HG03280 (cell line): Measurements from ENCODE around the gene CPNE1.

Source experiments
- ATAC-seq: cut with Tn5 transposase; IDR thresholded peaks from one replicate; pipeline ENCODE4 v1.9.1; 2021; ENCODE audit warnings: mild to moderate bottlenecking, moderate library complexity; ENCODE audit not compliant: unreplicated experiment

CPNE1 gene

DNA sequence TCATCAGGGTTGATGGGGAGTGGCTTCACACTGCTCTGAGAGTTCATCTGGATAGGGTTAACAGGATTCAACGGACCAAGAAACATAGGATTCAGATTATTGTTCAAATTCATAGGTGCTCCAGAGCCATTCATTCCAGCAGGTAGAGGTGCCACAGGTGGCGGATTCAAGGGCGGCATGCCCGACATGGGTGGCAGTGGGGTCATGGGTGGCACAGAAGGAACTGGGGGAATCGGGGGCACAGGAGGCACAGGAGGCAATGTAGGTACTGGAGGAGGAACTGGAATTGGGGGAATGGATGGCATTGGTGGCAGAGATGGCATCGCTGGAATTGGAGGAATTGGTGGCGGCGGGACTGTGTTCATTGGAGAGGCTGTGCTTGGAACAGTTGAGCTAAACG, 10.3 kb downstream of the CPNE1 start:
- ATAC-seq = no peak

DNA sequence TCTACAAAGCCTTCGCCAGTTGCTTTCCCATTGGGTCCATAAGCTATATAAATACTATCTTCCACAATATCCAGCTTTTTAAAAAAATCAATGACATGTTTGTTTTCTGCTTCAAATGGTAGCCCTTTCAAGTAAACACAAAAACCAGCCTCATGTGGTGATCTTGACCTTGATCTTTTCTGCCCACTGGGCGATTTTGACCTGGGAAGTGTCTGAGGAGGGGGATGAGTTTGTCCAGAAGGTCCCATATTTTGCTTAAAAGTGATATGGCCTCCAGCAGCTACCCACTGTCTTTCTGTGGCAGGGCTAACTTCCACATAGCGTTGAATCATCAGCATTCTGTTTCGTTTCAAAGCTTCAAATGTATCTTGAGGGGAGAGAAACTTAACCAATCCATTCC, 10.8 kb downstream of the CPNE1 start:
- ATAC-seq = no peak

DNA sequence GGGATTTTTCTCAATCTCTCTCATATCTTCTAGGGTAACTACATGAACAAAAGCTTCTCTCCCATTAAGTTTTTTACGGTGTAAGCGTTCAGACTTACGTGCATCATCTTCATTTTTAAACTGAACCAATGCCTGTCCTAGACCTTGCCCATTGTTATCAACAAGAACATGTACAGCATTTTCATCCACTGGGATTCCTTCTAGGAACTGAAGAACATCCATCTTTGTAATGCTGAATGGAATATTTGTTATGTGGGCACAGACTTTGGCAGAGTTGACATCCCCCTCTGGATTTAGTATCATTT, 11.3 kb downstream of the CPNE1 start:
- no peak for ATAC-seq

DNA sequence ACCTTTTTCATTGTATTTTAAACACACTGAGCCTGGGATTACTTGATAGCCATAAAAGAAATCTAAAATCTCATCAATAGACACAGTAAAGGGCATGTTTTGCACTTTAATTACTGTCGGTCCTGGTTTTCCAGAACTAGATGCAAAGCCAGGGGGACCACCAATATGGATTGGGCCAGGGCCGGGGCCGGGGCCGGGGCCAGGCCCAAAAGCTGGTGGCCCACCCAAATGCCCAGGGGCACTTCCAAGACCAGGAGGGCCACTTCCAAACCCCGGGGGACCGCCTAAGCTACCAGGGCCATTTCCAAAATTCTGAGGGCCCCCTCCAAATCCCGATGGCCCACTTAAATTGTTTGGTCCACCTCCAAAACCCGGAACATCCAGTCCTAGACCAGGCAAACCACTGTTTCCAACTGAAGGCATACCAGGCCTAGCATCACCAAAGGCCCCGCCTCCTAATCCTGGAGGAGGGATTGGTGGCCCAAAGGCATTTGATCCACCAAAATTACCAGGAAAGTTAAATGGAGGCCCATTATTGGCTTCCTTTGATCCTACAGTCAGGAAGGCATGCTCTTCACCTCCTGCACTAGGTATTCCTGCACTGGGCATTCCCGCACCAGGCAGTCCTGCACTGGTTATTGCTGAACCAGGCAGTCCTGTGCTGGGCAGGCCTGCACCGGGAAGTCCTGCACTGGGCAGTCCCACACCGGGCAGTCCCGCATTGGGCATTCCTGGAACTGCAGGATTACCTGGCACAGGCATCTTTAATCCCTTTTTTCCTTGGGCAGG, 11.9 kb downstream of the CPNE1 start:
- ATAC-seq = no peak

DNA sequence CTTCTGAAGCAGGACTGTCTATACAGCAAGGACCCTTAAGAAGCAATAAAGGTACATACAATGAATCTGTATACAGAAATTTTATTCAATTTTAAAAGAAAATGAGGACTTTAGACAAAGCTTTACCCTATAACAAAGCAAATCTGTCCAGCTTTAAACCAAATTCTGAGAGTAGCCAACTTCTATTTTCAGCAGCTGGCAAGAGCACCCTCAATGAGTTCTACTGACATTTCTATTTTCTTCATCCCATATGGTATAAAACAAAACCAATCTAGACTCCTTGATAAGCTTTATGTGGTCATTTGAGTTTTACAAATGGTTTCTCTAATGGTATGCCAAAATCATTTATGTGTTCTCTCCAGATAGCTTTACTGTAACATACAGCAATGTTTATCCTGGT, 12.7 kb downstream of the CPNE1 start:
- no peak for ATAC-seq

DNA sequence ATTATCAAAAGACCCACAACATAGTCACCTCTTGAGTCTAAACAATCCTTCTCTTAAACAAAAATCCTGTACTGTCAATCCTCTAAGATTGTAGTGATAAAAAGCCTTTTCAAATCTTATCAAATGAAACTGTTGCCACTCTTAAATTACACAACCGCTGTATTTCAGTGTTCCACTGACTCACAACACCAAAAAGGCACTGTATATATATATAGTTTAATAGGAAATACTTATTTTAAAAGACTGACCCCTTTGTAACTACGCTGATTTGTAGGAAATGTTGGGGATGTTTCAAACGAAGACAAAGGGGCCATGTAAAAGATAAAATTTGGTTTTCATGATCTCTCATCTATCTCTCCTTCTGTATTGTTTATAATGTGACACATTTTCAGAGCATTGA, 14.1 kb downstream of the CPNE1 start:
- ATAC-seq = no peak

DNA sequence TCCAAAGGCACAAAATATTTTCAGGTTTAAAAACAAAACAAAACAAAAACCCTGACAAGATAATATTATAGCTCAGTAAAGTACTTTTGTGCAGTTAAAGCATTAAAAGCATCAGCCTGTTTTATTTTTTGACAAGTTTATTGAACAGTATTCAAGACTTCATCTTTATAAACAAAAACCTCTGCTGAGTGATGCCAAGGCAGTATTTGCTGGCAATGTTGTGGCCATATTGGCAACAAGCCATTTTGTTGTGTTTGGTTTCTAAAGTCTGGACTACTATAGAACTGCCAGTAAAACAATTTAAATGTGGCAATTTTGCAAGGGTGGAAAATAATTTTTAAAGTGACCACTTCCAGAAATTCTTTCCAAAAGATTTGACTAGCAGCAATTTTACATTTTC, 15.9 kb downstream of the CPNE1 start:
- no peak for ATAC-seq

DNA sequence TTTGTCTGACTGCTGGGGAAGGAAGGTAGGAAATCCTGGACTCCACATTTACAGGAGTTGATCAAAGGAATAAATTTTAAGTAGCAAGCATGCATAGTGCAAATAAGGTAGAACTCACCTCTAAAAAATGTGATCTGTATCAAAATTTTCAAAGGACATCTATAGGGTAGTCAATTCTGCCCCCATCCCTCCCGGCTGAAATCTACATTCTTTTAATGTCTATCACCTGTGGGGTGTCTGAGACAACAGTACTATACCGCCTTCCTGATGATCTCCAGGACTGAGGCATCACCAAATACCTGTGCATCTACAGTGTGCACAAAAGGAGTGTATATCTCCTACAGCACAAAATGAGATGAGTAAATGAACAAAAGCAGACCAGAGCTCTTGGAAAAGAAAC, 19.9 kb downstream of the CPNE1 start:
- ATAC-seq = no peak

DNA sequence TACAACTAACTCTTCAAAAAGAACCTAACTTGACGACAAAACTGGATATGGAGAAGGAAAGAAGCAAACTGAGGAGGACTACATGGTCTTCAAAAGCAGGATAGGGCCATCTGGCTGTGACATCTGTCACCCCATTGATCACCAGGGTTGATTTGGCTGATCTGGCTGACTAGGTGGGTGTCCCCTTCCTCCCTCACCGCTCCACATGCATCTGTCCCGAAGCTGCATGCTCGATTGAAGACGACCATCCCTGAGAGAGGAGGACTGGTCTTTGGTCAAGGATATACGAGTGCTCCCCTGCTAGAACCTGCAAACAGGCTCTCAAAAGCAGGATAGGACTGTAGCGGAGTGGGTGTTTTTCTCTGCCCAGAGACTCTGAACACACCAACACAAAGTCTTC, 21.7 kb downstream of the CPNE1 start:
- no peak for ATAC-seq

DNA sequence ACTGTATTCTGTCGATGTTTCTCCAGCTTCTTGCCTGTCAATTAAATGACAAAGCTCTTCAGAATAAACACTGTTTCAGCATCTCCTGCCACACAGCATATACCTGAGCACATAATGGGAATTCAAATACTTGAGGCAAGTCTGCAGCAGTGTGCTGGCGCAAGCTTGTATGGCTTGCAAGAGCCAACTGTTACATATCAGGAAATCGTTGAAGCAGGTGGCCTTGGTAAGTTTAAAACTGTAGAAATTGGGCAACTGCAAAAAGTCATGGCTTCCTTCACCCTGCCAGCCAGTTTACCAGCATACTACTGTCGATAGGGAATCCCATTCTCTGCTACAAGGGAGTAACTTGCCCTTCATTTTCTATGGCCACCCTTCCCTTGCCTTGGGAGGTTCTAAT, 23.0 kb downstream of the CPNE1 start:
- ATAC-seq = no peak

DNA sequence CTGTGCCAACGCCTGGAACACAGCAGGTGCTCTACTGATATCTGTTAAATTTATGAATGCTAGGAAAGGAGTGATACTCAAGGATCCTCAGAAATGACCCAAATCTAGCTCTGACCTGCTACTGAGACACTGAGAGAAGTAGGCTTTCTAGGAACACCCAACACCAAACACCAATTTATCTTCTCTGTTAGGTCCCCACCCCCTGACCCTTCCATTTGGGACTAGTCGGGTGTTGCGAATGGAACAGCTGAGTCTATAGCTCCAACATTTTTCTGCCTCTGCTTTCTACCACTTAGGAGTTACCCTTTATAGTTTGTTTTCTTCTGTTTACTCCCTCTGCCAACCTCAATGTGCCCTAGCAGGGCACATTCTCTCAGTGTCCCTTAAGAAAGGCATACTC, 24.0 kb downstream of the CPNE1 start:
- ATAC-seq = no peak

DNA sequence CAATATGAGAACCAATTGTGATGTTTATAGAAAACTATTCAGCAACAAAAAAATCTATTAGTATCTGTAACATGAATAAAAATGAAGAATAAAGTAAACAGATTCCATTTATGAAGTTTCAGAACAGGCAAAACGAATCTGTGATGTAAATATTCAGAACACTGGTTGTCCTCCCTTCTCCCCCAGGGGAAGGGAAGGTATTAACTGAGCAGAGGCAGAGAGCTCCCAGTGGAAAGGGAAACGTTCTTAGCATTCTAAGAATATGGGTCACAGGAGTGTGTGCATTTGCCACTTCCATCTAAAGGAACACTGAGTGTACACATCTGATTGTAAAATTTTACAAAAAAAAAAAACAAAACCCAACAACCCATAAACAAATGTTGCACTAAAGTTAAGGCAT, 25.9 kb downstream of the CPNE1 start:
- ATAC-seq = no peak

DNA sequence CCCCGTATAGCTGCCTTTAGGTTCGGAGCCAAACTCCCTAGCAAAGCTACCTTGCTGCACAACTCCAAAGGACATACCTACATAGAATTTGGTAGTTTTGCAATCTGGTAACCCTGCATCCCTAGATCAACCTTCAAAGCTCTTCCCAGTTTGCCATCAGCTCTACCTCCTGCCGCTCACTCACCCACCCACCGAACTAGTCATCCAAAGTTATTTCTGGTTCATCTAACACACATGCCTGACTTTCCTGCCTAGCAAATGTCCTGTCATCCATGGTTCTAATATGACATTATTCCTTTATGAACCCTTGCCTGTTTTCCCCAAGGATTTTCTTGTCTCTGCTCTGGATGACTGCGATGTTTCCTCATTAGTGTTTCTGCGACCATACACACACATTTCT, 27.4 kb downstream of the CPNE1 start:
- no peak for ATAC-seq

DNA sequence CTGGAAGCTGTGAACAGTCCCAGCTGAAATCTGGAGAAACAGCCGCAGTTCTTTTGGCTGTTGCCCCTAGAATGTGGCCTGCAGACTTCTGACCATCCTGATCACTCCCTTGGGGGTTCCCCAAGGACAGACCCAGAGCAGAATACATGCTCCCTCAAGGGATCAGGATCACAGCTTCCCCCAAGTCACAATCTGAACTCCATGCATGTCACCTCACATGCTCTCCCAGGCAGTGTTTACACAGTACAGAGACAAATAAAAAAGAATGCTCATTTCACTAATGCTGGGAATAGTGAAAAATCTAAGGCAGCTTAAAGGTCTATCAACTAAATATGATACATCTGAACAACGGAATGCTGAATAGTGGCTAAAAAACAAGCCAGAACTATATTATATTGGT, 28.6 kb downstream of the CPNE1 start:
- no peak for ATAC-seq

DNA sequence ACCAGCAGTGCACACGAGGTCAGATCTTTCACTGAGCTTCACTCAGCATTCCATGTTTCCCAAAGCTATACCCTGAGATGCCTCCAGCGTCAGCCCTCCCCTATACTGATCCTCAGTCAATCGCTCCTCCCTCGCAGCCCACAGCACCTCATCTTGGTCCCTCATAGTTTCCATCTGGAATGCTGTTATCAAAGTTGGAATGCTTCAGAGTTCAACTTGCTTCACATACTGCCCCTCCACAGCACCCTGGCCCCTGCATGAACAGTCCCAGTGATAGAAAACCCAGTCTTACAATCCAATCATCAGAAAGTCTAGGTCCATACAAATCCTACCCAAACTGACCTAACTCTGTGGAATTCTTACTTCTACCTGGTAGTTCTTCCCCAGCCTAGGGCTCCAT, 29.0 kb downstream of the CPNE1 start:
- no peak for ATAC-seq

DNA sequence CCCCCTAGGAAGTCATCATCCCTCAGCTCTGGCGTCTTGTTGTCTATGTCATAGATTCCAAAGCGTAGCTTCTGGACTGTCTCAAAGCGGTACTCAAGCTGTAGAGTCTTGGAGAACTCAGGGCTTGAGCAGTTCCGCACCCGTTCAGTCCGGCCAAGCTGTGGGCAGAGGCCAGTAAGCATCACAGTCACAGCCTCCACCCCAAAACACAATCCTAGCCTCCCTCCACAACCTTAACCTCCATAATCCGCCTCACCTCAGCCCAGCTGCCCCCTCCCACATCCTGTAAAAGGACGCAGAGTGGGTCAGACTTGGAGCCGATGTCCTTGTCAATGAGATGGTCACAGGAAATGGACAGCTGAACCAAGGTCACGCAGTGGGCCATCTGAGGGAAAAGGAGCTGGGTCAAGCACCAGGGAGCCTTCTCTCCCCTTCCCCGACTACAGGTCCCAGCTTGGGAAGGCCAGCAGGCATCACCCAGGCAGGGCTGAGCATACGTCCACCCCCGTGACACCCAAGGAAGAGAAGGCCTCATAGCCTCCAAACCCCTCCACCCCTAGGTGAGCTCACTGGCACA, 32.1 kb downstream of the CPNE1 start:
- ATAC-seq = no peak

DNA sequence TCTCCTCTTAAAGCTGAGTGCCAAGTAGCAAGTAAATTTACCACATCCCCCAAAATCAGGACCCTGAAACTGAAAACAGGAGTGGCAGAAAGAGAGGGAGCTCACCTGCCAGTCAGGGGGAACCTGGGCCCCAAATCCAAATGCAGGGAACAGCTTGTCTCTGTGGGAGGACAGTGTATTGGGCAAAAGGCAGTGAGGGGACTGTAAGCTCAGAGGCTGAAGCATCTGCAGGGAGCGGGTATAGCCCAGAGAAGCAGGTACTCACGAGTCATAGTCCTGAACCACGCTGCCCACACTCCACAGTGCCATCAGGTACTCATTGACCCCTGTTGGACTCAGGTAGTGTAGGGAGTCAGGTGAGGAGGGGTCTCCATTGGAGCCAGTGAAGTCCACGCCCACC, 34.1 kb downstream of the CPNE1 start:
- ATAC-seq = no peak

DNA sequence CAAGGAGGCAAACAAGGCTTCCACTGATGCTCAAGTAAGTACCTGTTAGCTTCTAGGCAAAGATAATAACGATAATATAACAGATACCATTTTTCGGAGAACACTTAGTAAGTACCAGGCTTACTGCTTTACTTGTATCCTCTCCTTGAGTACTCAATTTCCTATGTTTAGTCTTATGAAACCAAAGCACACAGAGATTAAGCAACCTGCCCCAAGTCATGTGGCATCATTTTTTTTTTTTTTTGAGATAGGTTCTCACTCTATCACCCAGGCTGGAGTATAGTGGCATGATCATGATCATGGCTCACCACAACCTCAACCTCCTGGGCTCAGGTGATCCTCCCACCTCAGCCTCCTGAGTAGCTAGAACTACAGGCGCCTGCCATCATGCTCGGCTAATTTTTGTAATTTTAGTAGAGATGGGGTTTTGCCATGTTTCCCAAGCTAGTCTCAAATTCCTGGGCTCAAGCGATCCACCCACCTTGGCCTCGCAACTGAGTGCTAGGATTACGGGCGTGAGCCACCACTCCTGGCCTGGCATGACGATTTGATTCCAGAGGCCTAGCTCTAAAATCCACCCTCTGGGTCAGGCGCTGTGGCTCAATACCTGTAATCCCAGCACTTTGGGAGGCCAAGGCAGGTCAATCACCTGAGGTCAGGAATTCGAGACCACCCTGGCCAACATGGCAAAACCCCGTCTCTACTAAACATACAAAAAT, 35.1 kb downstream of the CPNE1 start:
- ATAC-seq = no peak

DNA sequence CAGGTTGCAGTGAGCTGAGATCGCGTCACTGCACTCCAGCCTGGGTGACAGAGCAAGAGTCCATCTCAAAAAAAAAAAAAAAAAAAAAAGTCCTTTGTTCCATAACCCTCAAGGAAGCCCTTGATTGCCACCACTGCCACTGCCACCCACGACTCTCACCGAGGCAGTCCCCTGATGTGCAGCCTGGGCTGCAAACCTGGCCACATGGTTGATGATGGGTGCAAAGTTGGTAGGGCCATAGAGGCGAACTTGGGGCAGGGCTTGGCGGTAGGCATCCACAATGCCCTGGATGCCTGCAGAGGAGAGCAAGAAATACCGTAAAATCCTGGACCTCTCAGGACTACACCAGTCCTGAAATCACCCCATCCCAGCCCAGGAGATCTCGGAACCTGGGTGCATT, 37.6 kb downstream of the CPNE1 start:
- ATAC-seq = no peak

DNA sequence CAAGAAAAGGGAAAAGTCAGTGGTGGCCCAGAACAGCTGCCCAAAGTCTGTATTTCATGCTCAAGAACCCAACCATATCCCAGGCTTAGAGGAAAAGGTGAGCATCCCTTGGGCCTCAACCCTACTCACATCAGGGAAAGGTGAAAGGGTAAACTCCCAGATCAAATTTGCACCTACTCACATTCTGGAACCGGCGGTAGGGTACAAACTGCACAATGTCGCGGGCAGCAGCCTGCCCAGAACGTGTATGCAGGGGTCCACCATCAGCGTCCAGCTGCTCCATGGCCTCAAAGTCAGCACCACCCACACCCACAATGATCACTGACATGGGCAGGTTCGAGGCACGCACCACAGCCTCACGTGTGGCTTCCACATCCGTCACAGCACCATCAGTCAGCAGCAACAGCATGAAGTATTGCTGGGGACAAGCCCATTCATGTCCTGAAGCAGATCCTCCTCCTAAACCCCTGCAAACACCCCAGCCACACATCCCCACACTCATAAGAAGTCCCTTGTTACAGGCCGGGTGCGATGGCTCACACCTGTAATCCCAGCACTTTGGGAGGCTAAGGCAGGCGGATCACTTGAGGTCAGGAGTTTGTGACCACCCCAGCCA, 38.2 kb downstream of the CPNE1 start:
- no peak for ATAC-seq

DNA sequence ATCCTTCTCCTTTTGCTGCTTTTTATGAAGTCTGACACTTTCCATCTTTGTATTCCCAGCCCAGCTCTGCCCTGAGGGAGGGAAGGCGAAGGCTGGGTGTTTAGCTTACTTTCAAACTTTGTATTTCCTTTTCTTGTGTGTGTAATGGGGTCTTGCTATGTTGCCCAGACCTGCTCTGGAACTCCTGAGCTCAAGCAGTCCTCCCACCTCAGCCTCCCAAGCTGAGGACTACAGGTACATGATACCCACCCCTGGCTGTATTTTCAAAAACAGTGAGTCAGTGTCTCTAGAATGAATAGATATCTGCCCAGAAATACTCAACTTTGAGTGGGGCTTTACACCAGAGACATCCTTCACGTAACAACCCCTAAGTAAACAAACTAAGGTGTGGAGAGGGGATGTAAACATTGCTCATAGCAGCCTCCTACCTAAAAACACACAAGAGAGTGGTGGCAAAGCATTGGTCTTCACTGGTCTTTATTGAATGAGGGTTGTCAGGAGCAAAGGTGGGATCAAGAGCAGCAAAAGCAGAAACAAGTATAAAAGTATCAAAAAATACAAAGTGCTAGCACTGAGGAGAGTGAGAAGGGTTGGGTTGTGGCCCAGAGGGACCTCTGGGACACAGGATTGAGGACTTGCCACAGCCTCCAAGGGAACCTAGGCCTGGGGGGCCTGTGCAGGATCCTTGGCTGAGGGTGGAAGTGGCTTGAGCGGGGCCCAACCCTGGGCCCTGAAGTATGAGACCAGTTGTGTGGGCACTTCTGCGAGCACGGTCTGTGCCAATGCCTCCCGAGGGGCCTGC, 38.9 kb downstream of the CPNE1 start:
- ATAC-seq = no peak
